Measurements from ENCODE around the gene HPCAL1.

HPCAL1 gene

GRCh38 chr2:10276481-10277292 is 26.0 kb upstream of the HPCAL1 start:
- Mint-ChIP-seq H3K27me3 (no peaks in the 10 kb centered on the region), H3K4me1 (ENCODE audit: low read depth) (peaks cover 19% of the 10 kb centered on the region), H3K4me3 (no peak overlapping the region), H3K27ac (no peak overlapping the region), H3K9me3 (no peaks in the 10 kb centered on the region), H3K36me3 (ENCODE audit: low read depth) (no peaks in the 10 kb centered on the region)
- DNase-seq, result no peak

- no peak for DNase-seq
- Mint-ChIP-seq H3K27ac (peak overlapping the region; percentile 37), H3K4me1 (ENCODE audit: low read depth) (peaks cover 16% of the 10 kb centered on the region), H3K36me3 (ENCODE audit: low read depth) (no peaks in the 10 kb centered on the region), H3K4me3 (no peak overlapping the region), H3K27me3 (no peaks in the 10 kb centered on the region), H3K9me3 (no peaks in the 10 kb centered on the region)
Observed at GRCh38 chr2:10277293-10278028, 25.2 kb upstream of the HPCAL1 start.

DNA sequence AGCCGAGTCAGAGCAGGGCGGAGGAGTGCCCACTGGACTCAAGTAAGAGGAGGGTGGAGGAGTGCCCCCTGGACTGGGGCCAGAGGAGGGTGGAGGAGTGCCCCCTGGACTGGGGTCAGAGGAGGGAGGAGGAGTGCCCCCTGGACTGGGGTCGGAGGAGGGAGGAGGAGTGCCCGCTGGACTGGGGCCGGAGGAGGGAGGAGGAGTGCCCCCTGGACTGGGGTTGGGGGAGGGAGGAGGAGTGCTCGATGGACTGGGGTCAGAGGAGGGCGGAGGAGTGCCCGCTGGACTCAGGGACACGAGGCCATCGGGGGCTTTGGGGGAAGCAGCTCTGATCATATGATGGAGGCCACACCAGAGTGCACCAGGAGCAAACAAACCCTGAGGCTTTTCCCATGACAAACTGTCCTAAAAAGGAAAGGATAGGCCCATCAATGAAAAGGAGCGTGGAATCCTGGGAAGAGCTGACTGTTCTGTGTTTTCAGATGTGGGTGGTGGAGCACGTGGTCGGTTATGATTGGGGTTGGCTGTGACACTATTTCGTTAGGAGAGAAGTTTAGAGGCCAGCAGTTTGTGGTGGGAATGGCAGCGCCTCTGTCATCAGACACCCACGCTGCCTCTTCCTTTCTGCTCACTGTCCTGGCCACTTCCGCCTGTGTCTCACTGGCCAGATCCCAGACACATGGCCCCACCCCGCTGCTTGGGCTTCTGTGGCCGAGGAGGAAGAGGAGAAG is 24.5 kb upstream of the HPCAL1 start:
- H3K27ac Mint-ChIP-seq, result peak overlapping the region; percentile 45
- H3K4me3 Mint-ChIP-seq, result no peak overlapping the region
- no peak for DNase-seq

GRCh38 chr2:10278763-10279471 is 23.8 kb upstream of the HPCAL1 start:
- Mint-ChIP-seq H3K27ac (peak overlapping the region; percentile 45), H3K4me1 (ENCODE audit: low read depth) (peaks cover 25% of the 10 kb centered on the region), H3K27me3 (no peaks in the 10 kb centered on the region), H3K36me3 (ENCODE audit: low read depth) (no peaks in the 10 kb centered on the region), H3K4me3 (no peak overlapping the region), H3K9me3 (no peaks in the 10 kb centered on the region)
- no peak for DNase-seq

More for the DNA sequence above, 24.5 kb upstream of the HPCAL1 start:
- Mint-ChIP-seq H3K36me3 (ENCODE audit: low read depth) (no peaks in the 10 kb centered on the region), H3K9me3 (no peaks in the 10 kb centered on the region), H3K27me3 (no peaks in the 10 kb centered on the region), H3K4me1 (ENCODE audit: low read depth) (peaks cover 20% of the 10 kb centered on the region)

- H3K27me3 Mint-ChIP-seq, result no peaks in the 10 kb centered on the region
- no peak overlapping the region for H3K4me3 Mint-ChIP-seq
- peaks cover 25% of the 10 kb centered on the region for H3K4me1 Mint-ChIP-seq (ENCODE audit: low read depth)
- no peaks in the 10 kb centered on the region for H3K9me3 Mint-ChIP-seq
- no peak for DNase-seq
- H3K27ac Mint-ChIP-seq, result no peak overlapping the region
- H3K36me3 Mint-ChIP-seq (ENCODE audit: low read depth), result no peaks in the 10 kb centered on the region
Observed at GRCh38 chr2:10279472-10279870, 23.2 kb upstream of the HPCAL1 start.

GRCh38 chr2:10279946-10280463 is 22.7 kb upstream of the HPCAL1 start:
- H3K36me3 Mint-ChIP-seq (ENCODE audit: low read depth), result no peaks in the 10 kb centered on the region
- no peak for DNase-seq
- no peak overlapping the region for H3K27ac Mint-ChIP-seq
- no peaks in the 10 kb centered on the region for H3K27me3 Mint-ChIP-seq
- no peaks in the 10 kb centered on the region for H3K9me3 Mint-ChIP-seq
- no peak overlapping the region for H3K4me3 Mint-ChIP-seq
- peaks cover 25% of the 10 kb centered on the region for H3K4me1 Mint-ChIP-seq (ENCODE audit: low read depth)

DNA sequence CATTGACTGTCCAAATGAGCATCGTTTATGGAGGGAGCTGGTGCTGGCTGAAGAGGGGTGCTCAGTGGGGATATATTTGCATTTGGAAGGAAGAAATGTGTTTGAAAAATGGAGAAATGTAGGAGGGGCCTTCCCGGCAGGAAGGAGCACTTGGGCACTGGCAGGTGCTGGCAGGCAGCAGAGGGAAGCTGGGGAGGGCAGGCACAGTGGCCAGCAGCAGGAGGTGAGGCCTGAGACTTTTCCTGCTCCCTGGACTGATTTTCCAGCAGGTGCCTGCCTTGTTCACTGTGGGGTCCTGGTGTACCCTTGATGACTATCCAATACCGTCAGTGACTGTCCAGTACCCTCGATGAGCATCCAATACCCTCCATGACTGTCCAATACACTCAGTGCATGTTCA is 20.8 kb upstream of the HPCAL1 start:
- H3K4me1 Mint-ChIP-seq (ENCODE audit: low read depth), result peaks cover 25% of the 10 kb centered on the region
- H3K27me3 Mint-ChIP-seq, result no peaks in the 10 kb centered on the region
- H3K4me3 Mint-ChIP-seq, result no peak overlapping the region
- H3K27ac Mint-ChIP-seq, result no peak overlapping the region
- H3K9me3 Mint-ChIP-seq, result no peaks in the 10 kb centered on the region
- no peak for DNase-seq
- H3K36me3 Mint-ChIP-seq (ENCODE audit: low read depth), result no peaks in the 10 kb centered on the region

DNA sequence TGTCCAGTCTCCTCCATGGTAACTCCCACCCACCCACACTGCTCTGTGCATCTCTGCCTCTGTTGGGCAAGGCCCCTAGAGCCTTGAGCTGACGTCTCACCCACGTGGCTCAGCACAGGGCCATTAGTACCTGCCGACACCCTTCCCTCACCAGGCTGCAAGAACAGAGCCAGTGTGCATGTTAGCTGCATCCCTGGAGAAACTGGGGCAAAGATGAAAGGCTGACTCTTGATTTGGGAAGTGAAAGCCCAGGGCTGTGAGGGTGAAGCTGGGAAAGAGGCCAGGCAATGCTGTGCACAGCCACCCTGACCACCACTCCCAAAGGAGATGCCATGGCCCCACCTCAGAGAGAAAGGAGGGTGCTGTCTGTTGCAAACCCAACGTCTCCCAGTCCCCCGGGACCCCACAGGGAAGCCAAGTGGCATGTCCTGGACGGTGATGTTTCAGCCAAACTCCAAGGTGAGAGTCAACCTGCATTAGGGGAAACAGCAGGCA is 20.0 kb upstream of the HPCAL1 start:
- Mint-ChIP-seq H3K36me3 (ENCODE audit: low read depth) (no peaks in the 10 kb centered on the region), H3K9me3 (no peaks in the 10 kb centered on the region), H3K4me1 (ENCODE audit: low read depth) (peaks cover 18% of the 10 kb centered on the region), H3K27me3 (no peaks in the 10 kb centered on the region), H3K27ac (no peak overlapping the region), H3K4me3 (no peak overlapping the region)
- DNase-seq, result no peak

DNA sequence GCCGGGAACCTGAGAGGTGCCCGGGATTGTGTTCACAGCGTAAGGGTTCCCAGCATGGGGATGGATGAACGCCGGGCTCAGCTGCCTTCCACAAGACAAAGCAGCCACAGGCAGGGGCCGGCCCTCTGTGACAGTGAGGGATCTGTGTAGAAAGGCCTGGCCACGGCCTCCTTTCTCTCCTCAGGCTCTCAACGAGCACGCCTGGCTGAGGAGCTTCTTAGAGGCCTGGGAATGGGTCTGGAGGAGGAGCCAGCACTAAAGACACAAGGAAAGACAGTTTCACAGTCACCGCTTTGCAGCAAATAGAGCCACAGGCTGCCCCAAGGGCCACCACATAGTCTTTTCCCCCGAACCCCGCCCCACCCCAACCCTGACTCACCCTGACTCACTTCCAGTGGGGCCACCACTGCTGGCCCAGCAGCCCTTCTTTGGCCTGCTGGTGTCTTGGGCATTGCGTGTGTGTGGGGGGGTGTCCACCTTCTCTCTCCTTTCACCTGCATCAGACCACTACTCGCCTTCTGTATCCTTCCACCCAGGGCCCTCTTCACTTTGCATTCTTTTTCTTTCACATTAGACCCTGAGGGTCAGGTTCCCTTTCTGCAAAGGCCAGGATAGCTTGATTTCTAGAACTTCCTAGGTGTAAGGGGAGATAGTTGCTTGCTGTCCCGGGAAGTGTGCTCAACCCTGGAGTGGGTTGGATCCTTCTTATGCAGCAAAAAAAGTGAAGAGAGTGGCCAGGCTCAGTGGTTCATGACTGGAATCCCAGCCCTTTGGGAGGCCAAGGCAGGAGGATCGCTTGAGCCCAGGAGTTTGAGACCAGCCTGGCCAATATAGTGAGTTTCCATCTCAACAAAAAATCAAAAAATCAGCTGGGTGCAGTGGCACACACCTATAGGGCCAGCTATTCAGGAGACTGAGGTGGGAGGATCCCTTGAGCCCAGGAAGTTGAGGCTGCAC is 19.3 kb upstream of the HPCAL1 start:
- DNase-seq, result no peak
- no peaks in the 10 kb centered on the region for H3K9me3 Mint-ChIP-seq

GRCh38 chr2:10284108-10284870 is 18.4 kb upstream of the HPCAL1 start:
- Mint-ChIP-seq H3K27ac (no peak overlapping the region), H3K27me3 (no peaks in the 10 kb centered on the region), H3K4me1 (ENCODE audit: low read depth) (peaks cover 9% of the 10 kb centered on the region), H3K9me3 (no peaks in the 10 kb centered on the region), H3K4me3 (no peak overlapping the region), H3K36me3 (ENCODE audit: low read depth) (no peaks in the 10 kb centered on the region)
- DNase-seq, result no peak

More for the DNA sequence above, 19.3 kb upstream of the HPCAL1 start:
- peaks cover 13% of the 10 kb centered on the region for H3K4me1 Mint-ChIP-seq (ENCODE audit: low read depth)
- H3K27ac Mint-ChIP-seq, result no peak overlapping the region
- H3K4me3 Mint-ChIP-seq, result no peak overlapping the region
- no peaks in the 10 kb centered on the region for H3K27me3 Mint-ChIP-seq
- H3K36me3 Mint-ChIP-seq (ENCODE audit: low read depth), result no peaks in the 10 kb centered on the region

GRCh38 chr2:10285191-10285555 is 17.5 kb upstream of the HPCAL1 start:
- Mint-ChIP-seq H3K27ac (no peak overlapping the region), H3K9me3 (no peaks in the 10 kb centered on the region), H3K36me3 (ENCODE audit: low read depth) (no peaks in the 10 kb centered on the region), H3K4me1 (ENCODE audit: low read depth) (peaks cover 9% of the 10 kb centered on the region), H3K4me3 (no peak overlapping the region), H3K27me3 (no peaks in the 10 kb centered on the region)
- no peak for DNase-seq

DNA sequence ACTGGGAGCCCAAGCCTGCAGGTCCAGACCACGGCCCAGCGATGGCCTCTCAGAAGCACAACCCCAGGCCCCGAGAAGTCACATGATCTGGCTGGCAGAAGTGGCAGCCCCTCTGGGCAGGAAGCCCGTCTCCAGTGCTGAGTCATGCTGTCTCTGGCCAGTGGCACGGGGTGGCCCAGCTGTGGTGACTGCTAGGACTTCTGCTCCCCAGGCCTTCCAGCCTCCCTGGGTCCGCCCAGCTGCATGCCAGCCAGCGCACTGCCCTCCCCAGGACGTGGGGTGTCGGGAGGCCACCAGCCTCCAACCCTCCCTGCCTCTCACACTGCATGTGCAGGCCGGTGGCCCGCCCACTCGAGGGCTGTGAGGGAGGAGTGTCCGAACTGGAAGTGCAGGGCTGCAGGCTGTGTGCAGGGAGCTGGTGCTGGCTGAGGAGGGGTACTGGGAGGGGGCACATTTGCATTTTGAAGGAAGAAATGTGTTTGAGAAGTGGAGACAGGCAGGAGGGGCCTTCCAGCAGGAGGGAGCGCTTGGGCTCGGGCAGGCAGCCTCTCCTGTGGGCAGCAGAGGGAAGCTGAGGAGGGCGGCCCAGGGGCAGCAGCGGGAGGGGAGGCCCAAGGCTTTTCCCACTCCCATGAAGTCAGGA is 17.0 kb upstream of the HPCAL1 start:
- H3K27me3 Mint-ChIP-seq, result no peaks in the 10 kb centered on the region
- no peaks in the 10 kb centered on the region for H3K36me3 Mint-ChIP-seq (ENCODE audit: low read depth)
- DNase-seq, result no peak
- no peak overlapping the region for H3K27ac Mint-ChIP-seq
- H3K9me3 Mint-ChIP-seq, result no peaks in the 10 kb centered on the region
- H3K4me1 Mint-ChIP-seq (ENCODE audit: low read depth), result peaks cover 9% of the 10 kb centered on the region
- H3K4me3 Mint-ChIP-seq, result no peak overlapping the region
